GM03348 (cell line): Measurements from ENCODE around the gene CLIP4.
A peak's percentile ranks its signal among the peaks of the same experiment; 100 is the strongest.

Source experiments
- DNase-seq: peaks from one replicate; pipeline ENCODE4 v3.0.0; 2012; ENCODE audit warnings: low spot score

The CLIP4 gene

GRCh38 chr2:29134933-29135332 lies 19.7 kb downstream of the CLIP4 start:
- no peak for DNase-seq

- DNase-seq: no peak
These were observed 23.9 kb downstream of the CLIP4 start for GRCh38 chr2:29139152-29139551.

- DNase-seq: no peak
These were observed 24.5 kb downstream of the CLIP4 start for GRCh38 chr2:29139731-29140130.

- no peak for DNase-seq
These were observed 28.4 kb downstream of the CLIP4 start for GRCh38 chr2:29143657-29144056.

GRCh38 chr2:29146197-29146596 lies 31.0 kb downstream of the CLIP4 start:
- no peak for DNase-seq

GRCh38 chr2:29147963-29148362 lies 32.7 kb downstream of the CLIP4 start:
- no peak for DNase-seq

- no peak for DNase-seq
These were observed 39.4 kb downstream of the CLIP4 start for GRCh38 chr2:29154610-29155009.

- no peak for DNase-seq
These were observed 40.4 kb downstream of the CLIP4 start for GRCh38 chr2:29155578-29155977.

GRCh38 chr2:29157131-29157530 lies 41.9 kb downstream of the CLIP4 start:
- DNase-seq: no peak

- DNase-seq: no peak
These were observed 43.9 kb downstream of the CLIP4 start for GRCh38 chr2:29159125-29159524.

- no peak for DNase-seq
These were observed 45.0 kb downstream of the CLIP4 start for GRCh38 chr2:29160184-29160583.

- no peak for DNase-seq
These were observed 47.2 kb downstream of the CLIP4 start for GRCh38 chr2:29162204-29162928.

- no peak for DNase-seq
These were observed 49.1 kb downstream of the CLIP4 start for GRCh38 chr2:29164091-29164846.

- DNase-seq: peak; percentile 24
These were observed 50.4 kb downstream of the CLIP4 start for GRCh38 chr2:29165362-29166241.

GRCh38 chr2:29166242-29167039 lies 51.2 kb downstream of the CLIP4 start:
- DNase-seq: peak; percentile 5

GRCh38 chr2:29174937-29175336 lies 59.7 kb downstream of the CLIP4 start:
- no peak for DNase-seq

- no peak for DNase-seq
These were observed 60.1 kb downstream of the CLIP4 start for GRCh38 chr2:29175338-29175737.

- DNase-seq: no peak
These were observed 67.1 kb downstream of the CLIP4 start for GRCh38 chr2:29182334-29182733.

- no peak for DNase-seq
These were observed 67.7 kb downstream of the CLIP4 start for GRCh38 chr2:29182920-29183319.

- DNase-seq: no peak
These were observed 69.3 kb downstream of the CLIP4 start for GRCh38 chr2:29184531-29184930.

GRCh38 chr2:29186817-29187216 lies 71.6 kb downstream of the CLIP4 start:
- DNase-seq: no peak

- peak; percentile 47 for DNase-seq
These were observed 72.7 kb downstream of the CLIP4 start for GRCh38 chr2:29187926-29188325.
